ENCODE measurements around the gene TMEM125.

TMEM125 gene

DNA sequence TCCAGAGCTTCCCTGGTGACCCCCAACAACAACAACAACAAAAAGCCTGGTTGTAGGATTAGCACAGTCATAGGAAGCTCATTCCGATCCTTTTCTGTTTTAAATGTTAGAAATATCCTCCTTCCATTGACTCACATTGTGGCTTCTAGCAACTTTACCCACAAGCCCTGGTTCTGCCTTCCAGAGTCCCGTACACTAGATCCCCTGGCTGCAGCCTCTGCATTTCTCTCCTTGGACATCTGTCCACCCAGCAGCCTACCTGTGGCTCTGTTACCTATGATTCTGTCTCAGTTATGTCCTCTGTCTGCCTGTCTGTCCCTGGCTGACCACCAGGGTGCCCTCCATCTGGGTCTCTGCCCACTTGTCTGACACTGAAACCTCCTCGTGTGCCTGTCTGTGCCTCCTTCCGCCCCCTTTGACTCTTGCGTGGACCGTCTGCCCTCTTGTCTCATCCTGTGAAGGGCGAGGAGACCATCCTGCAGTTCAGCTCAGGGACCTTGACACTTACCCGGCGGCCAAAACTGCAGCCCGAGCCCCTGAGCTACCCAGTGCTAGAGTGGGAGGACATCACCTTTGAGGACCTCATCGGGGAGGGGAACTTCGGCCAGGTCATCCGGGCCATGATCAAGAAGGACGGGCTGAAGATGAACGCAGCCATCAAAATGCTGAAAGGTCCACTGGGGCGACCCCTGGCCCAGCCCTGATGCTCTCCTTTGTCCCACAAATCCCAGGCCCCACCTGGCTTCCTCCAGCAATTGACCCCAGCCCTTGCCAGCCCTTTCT, 47.1 kb downstream of the TMEM125 start:
- no peak for DNase-seq (ENCODE audit: low read depth in 1 of 2, low spot score in 1 of 2)
- in situ Hi-C loops (cut with HindIII; ENCODE audit: low pct_unique_long_range_greater_than_20kb, low sequenced_read_pairs) = no loop called here
- no peak for TF ChIP-seq JUND (IDR thresholded peaks at IDR 0.05; ENCODE audit: low read depth)

DNA sequence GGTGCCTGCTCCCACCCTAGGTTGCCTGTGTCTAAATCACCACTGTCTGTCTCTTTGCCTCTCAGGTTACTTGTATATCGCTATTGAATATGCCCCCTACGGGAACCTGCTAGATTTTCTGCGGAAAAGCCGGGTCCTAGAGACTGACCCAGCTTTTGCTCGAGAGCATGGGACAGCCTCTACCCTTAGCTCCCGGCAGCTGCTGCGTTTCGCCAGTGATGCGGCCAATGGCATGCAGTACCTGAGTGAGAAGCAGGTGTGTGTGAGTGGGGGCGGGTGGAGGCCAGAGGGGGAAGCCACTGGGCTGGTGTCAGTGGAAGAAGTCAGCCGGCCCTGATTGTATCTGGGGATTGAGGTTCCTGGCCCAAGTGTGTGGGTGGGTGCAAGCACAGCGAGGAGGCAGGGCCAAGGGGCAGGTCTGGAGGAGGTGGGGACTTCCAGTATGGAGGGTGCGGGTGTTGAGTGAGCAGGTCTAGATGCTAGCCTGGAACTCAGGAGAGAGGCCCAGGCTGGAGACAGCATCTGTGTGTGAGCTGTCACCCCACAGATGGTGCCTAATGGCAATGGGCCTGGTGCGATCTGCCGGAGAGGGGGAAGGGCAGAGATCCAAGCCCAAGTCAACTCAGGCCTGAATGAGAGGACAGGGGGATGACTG, 48.2 kb downstream of the TMEM125 start:
- in situ Hi-C loops (cut with HindIII; ENCODE audit: low pct_unique_long_range_greater_than_20kb, low sequenced_read_pairs) = no loop called here
- DNase-seq (ENCODE audit: low read depth in 1 of 2, low spot score in 1 of 2) = no peak
- no peak for TF ChIP-seq JUND (IDR thresholded peaks at IDR 0.05; ENCODE audit: low read depth)

DNA sequence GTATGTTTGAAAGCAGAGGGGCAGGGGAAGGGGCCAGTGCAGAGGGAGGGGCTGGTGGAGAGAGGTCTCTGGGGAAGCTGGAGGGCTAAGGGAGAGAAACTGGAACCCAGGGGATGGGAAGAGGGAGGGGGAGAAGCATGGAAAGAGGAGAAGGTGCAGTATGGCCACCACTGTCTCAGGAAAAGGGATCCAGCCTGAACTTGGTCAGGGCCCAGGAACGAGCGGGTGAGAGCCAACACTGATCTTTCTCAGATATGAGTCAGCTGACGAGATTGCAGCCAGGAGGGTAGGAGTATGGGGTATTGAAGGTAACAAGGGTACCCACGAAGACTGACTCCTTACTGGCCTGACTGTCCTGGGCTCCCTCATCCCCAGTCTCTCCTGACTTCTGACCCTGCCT, 49.0 kb downstream of the TMEM125 start:
- in situ Hi-C loops (cut with HindIII; ENCODE audit: low pct_unique_long_range_greater_than_20kb, low sequenced_read_pairs) = no loop called here
- TF ChIP-seq JUND (IDR thresholded peaks at IDR 0.05; ENCODE audit: low read depth) = no peak
- no peak for DNase-seq (ENCODE audit: low read depth in 1 of 2, low spot score in 1 of 2)

DNA sequence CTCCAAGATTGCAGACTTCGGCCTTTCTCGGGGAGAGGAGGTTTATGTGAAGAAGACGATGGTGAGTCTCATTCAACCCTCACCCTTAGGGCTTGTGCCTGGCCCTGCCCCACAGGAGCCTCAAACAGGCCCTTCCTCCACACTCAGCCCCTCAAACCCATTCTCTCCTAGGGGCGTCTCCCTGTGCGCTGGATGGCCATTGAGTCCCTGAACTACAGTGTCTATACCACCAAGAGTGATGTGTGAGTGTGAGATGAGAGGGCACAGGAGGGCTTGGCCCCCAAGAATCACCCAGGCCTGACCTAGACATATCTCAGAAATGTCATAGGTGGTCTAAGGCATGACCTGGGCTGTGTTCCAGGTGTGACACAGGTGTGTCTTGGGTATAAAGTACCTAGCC, 49.5 kb downstream of the TMEM125 start:
- no peak for TF ChIP-seq JUND (IDR thresholded peaks at IDR 0.05; ENCODE audit: low read depth)
- in situ Hi-C loops (cut with HindIII; ENCODE audit: low pct_unique_long_range_greater_than_20kb, low sequenced_read_pairs) = no loop called here

DNA sequence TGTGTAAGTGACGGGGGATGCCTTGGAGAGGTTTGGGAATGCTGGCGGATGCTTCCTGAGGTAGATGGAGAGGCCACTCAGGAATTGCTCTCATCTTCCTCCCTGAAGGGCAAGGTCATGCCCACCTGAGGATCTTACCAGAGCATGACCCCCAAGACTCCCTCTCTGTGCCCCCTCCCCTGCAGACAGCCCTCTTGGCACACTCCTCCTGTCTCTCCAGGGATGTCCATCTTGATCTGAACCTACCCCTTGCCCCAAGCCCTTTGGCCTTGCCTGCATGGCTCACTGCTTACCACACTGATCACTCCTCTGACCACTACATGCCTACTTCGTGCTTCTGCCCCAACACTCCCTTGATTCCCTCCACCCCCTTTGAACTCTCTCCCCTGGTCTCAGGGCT, 50.0 kb downstream of the TMEM125 start:
- no peak for DNase-seq (ENCODE audit: low read depth in 1 of 2, low spot score in 1 of 2)
- no peak for TF ChIP-seq JUND (IDR thresholded peaks at IDR 0.05; ENCODE audit: low read depth)
- in situ Hi-C loops (cut with HindIII; ENCODE audit: low pct_unique_long_range_greater_than_20kb, low sequenced_read_pairs) = no loop called here

More for the DNA sequence above, 49.5 kb downstream of the TMEM125 start:
- DNase-seq (ENCODE audit: low read depth in 1 of 2, low spot score in 1 of 2) = no peak

DNA sequence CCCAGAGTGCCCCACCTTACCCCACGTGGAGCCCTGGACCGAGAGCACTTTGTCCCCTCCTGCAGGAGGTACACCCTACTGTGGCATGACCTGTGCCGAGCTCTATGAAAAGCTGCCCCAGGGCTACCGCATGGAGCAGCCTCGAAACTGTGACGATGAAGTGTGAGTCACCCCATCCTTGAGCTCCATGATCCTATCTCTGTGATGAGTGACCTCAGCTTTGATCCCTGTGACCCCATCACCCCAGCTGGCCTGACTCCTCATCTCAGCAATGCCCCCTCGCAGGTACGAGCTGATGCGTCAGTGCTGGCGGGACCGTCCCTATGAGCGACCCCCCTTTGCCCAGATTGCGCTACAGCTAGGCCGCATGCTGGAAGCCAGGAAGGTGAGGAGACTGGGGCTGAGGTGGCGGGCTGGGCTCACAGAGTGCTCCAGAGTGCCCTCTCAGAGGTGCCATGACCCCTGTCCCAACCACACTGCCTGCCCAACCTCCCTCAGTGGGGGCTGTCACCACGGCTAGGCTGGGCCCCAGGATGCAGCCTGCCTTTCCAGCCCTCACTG, 51.6 kb downstream of the TMEM125 start:
- in situ Hi-C loops (cut with HindIII; ENCODE audit: low pct_unique_long_range_greater_than_20kb, low sequenced_read_pairs) = no loop called here
- no peak for TF ChIP-seq JUND (IDR thresholded peaks at IDR 0.05; ENCODE audit: low read depth)
- DNase-seq (ENCODE audit: low read depth in 1 of 2, low spot score in 1 of 2) = no peak

DNA sequence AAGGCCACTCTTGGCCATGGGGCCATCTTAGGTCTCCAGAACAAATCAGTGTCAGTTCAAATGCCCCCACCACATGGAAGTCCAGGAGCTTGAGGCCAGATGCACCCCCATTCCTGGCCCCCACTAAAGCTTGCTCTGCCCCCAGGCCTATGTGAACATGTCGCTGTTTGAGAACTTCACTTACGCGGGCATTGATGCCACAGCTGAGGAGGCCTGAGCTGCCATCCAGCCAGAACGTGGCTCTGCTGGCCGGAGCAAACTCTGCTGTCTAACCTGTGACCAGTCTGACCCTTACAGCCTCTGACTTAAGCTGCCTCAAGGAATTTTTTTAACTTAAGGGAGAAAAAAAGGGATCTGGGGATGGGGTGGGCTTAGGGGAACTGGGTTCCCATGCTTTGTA, 52.7 kb downstream of the TMEM125 start:
- in situ Hi-C loops (cut with HindIII; ENCODE audit: low pct_unique_long_range_greater_than_20kb, low sequenced_read_pairs) = no loop called here
- DNase-seq (ENCODE audit: low read depth in 1 of 2, low spot score in 1 of 2) = no peak
- TF ChIP-seq JUND (IDR thresholded peaks at IDR 0.05; ENCODE audit: low read depth) = no peak
